ENCODE measurements around the gene ZNF12. TPM values are rescaled to one million over a fixed set of nuclear protein-coding genes. Genes with fewer than 3 reads are reported as not detected.
"Not testable (repeated sequence)": the region's sequence is repeated elsewhere in the genome, so short reads cannot be mapped to it uniquely, and the experiment has no call there.

The ZNF12 gene
- total and polyA plus RNA-seq, 10 of the 15 experiments (the other 5 are each of a cell fraction or from before 2014, with no cell fraction given) = 6.7 to 38.1 (median 14.4) TPM

GRCh38 chr7:6706666-6707407 lies at the start of gene ZNF12 (continued):
- TF ChIP-seq EGR1 (IDR thresholded peaks at IDR 0.05; ENCODE audit: borderline replicate concordance in 1 of 2, low read depth in 2 of 2, low read length in 2 of 2) (no peak), CHD1 (IDR thresholded peaks at IDR 0.05; ENCODE audit: low read depth, low read length) (no peak), SREBF1 (IDR thresholded peaks at IDR 0.05; ENCODE audit: low read length) (no peak), GATAD2B (conservative IDR thresholded peaks at IDR 0.05; ENCODE audit: low read depth) (peak; percentile 95), KAT2A (conservative IDR thresholded peaks at IDR 0.05; ENCODE audit: control insufficient read depth, low read depth, low read length) (no peak), ZBED1 (IDR thresholded peaks at IDR 0.05; ENCODE audit: borderline replicate concordance) (no peak), GABPA (IDR thresholded peaks at IDR 0.05; ENCODE audit: low read depth) (peak; percentile 82), BHLHE40 (IDR thresholded peaks at IDR 0.05; ENCODE audit: borderline replicate concordance in 1 of 2, low read depth in 2 of 2, low read length in 1 of 2) (peak in 1 of 2 experiments; percentile 67; a peak in 2 of 4 replicates), TBL1XR1 (IDR thresholded peaks at IDR 0.05; ENCODE audit: low read depth, low read length) (no peak), RBBP5 (conservative IDR thresholded peaks at IDR 0.05) (no peak), HDAC6 (IDR thresholded peaks at IDR 0.05; ENCODE audit: unreplicated experiment) (no peak)
- TF ChIP-seq, protein P1, sequence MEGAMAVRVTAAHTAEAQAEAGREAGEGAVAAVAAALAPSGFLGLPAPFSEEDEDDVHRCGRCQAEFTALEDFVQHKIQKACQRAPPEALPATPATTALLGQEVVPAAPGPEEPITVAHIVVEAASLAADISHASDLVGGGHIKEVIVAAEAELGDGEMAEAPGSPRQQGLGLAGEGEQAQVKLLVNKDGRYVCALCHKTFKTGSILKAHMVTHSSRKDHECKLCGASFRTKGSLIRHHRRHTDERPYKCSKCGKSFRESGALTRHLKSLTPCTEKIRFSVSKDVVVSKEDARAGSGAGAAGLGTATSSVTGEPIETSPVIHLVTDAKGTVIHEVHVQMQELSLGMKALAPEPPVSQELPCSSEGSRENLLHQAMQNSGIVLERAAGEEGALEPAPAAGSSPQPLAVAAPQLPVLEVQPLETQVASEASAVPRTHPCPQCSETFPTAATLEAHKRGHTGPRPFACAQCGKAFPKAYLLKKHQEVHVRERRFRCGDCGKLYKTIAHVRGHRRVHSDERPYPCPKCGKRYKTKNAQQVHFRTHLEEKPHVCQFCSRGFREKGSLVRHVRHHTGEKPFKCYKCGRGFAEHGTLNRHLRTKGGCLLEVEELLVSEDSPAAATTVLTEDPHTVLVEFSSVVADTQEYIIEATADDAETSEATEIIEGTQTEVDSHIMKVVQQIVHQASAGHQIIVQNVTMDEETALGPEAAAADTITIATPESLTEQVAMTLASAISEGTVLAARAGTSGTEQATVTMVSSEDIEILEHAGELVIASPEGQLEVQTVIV (IDR thresholded peaks at IDR 0.05; ENCODE audit: borderline replicate concordance, partially characterized antibody) = peak; percentile 9

DNA sequence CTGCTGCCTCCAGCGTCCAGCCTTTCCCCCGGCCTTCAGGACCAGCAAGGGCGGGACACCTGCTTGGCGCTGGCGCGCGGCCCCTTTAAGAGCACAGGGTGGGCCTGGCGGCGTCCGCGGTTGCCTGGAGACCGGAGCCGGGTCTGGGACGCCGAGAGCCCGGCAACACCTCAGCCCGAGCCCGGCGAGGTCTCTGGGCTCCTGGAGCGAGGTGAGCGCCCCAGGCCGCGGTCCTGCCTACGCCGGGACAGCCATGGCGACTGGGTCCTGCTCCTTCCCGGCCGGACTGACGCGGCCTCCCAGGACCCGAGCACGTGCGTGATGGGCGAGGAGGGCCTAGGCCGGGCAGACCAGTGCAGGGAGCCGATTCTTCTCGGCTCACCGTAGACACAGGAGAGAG lies 47.2 kb upstream of the ZNF12 start, which contains the start of gene RSPH10B2:
RSPH10B2 (plus strand) TSS at position 140 of the 400 bp plus-strand sequence. CDS start 3,575 bp downstream, outside the sequence.
- peak; percentile 16; the same call in 1 of the 3 replicates for ATAC-seq
- DNase-seq (ENCODE audit: low read depth, low spot score); H3K36me3 ChIP-seq (ENCODE audit: control insufficient read depth in 2 of 2, insufficient read depth in 2 of 2, low read length in 1 of 2); H2AFZ ChIP-seq (ENCODE audit: control insufficient read depth, low read depth, low read length); H3K27me3 ChIP-seq (replicated peaks in 1 of 2; ENCODE audit: control insufficient read depth in 2 of 2, insufficient read depth in 2 of 2, low read length in 1 of 2); H3K27ac ChIP-seq (ENCODE audit: control insufficient read depth, insufficient read depth); H3K4me2 ChIP-seq (ENCODE audit: control insufficient read depth, insufficient read depth); POLR2A ChIA-PET; H3K4me3 ChIP-seq; H3K79me2 ChIP-seq (ENCODE audit: control insufficient read depth, insufficient read depth, low read length); RAD21 ChIA-PET (ENCODE audit: unreplicated experiment); FAIRE-seq; H3K4me1 ChIP-seq (ENCODE audit: control insufficient read depth, insufficient read depth, low read length); SMC1A ChIA-PET (ENCODE audit: uncharacterized antibody, unreplicated experiment); CTCF ChIA-PET; H3K9me3 ChIP-seq (replicated peaks; ENCODE audit: control insufficient read depth, insufficient read depth, low read length); intact Hi-C loops (cut with micrococcal nuclease; ENCODE audit: unreplicated experiment); BruUV-seq (replicated peaks); in situ Hi-C loops (cut with MboI); H4K20me1 ChIP-seq (ENCODE audit: control insufficient read depth, insufficient read depth); H3K9ac ChIP-seq (ENCODE audit: control insufficient read depth, insufficient read depth, low read length): not testable (repeated sequence)
- 77% methylated on average over 13 of the region's 38 CpGs for WGBS (ENCODE audit: insufficient coverage, insufficient replicate concordance, low lambda C conversion rate, missing lambda C conversion rate)

GRCh38 chr7:6750173-6750572 lies 43.4 kb upstream of the ZNF12 start:
- in situ Hi-C loops (cut with MboI); H3K27me3 ChIP-seq (replicated peaks in 1 of 2; ENCODE audit: control insufficient read depth in 2 of 2, insufficient read depth in 2 of 2, low read length in 1 of 2); intact Hi-C loops (cut with micrococcal nuclease; ENCODE audit: unreplicated experiment); H4K20me1 ChIP-seq (ENCODE audit: control insufficient read depth, insufficient read depth); BruUV-seq (replicated peaks); H3K9me3 ChIP-seq (replicated peaks; ENCODE audit: control insufficient read depth, insufficient read depth, low read length); POLR2A ChIA-PET; SMC1A ChIA-PET (ENCODE audit: uncharacterized antibody, unreplicated experiment); ATAC-seq; CTCF ChIA-PET; H3K4me2 ChIP-seq (ENCODE audit: control insufficient read depth, insufficient read depth); H2AFZ ChIP-seq (ENCODE audit: control insufficient read depth, low read depth, low read length); H3K9ac ChIP-seq (ENCODE audit: control insufficient read depth, insufficient read depth, low read length); H3K79me2 ChIP-seq (ENCODE audit: control insufficient read depth, insufficient read depth, low read length); RAD21 ChIA-PET (ENCODE audit: unreplicated experiment); H3K27ac ChIP-seq (ENCODE audit: control insufficient read depth, insufficient read depth); H3K4me1 ChIP-seq (ENCODE audit: control insufficient read depth, insufficient read depth, low read length); FAIRE-seq; H3K4me3 ChIP-seq; H3K36me3 ChIP-seq (ENCODE audit: control insufficient read depth in 2 of 2, insufficient read depth in 2 of 2, low read length in 1 of 2); DNase-seq (ENCODE audit: low read depth, low spot score): not testable (repeated sequence)
- 92% methylated on average over 4 of the region's 6 CpGs for WGBS (ENCODE audit: insufficient coverage, insufficient replicate concordance, low lambda C conversion rate, missing lambda C conversion rate)

Measured in GM12878 (cell line).